Endothelial cell of umbilical vein (primary cell): ENCODE measurements around the gene CPXM2. TPM values are rescaled to one million over a fixed set of nuclear protein-coding genes. Genes with fewer than 3 reads are reported as not detected.

ENCODE experiments used
- BruUV-seq: library from RNA; stranded (reverse); fragments of 400-500 nt; replicated peaks from 2 replicates; lab custom pipeline; 2021; lab: Mats Ljungman, UMichigan
- CTCF ChIA-PET: fragments of 300-600, 350-600 bp; sonication (Branson Sonifier 250); formaldehyde crosslinking; loops from one replicate; lab custom pipeline; 2021; ENCODE audit warnings: antibody characterized with exemption, inconsistent platforms; lab: Charles Lee
- POLR2A ChIA-PET: fragments of 300-600, 350-600 bp; sonication (Branson Sonifier 250); formaldehyde crosslinking; loops from one replicate; lab custom pipeline; 2021; ENCODE audit warnings: antibody characterized with exemption, inconsistent platforms; lab: Charles Lee
- DNase-seq: peaks from one replicate; pipeline ENCODE4 v3.0.0-alpha.2; 2011; ENCODE audit warnings: low read depth, low spot score
- FAIRE-seq: peaks from 2 replicates; lab custom pipeline; 2011; peaks lifted over from hg19 to GRCh38; lab: Jason Lieb, UNC
- H2AFZ ChIP-seq: 2 replicates; pipeline ENCODE4 v1.6.0; 2012; ENCODE audit warnings: low read depth, low read length, control low read depth, inconsistent platforms
- H3K27ac ChIP-seq: 2 replicates; pipeline ENCODE4 v1.5.1; 2011; ENCODE audit warnings: low read depth, mild to moderate bottlenecking, control low read depth, low read length, moderate library complexity; ENCODE audit not compliant: insufficient read depth
- H3K27me3 ChIP-seq, 2 experiments: 2 replicates each; pipeline versions ENCODE4 v1.6.0 to v1.6.1; 2011; ENCODE audit warnings: low read length in 2 of 2, mixed read lengths in 1 of 2; ENCODE audit not compliant: control insufficient read depth in 2 of 2, insufficient read depth in 2 of 2
- H3K36me3 ChIP-seq, 2 experiments: 2 replicates in 1 of 2; 3 replicates in 1 of 2; pipeline ENCODE4 v1.5.1; 2011; ENCODE audit warnings: low read length in 2 of 2, mild to moderate bottlenecking in 1 of 2, moderate library complexity in 1 of 2; ENCODE audit not compliant: control insufficient read depth in 2 of 2, insufficient read depth in 2 of 2; ENCODE audit errors: extremely low read depth in 1 of 2
- H3K4me1 ChIP-seq: 3 replicates; pipeline ENCODE4 v1.5.1; 2011; ENCODE audit warnings: mild to moderate bottlenecking, low read length; ENCODE audit not compliant: control insufficient read depth, insufficient read depth; ENCODE audit errors: extremely low read depth
- H3K4me2 ChIP-seq: 2 replicates; pipeline ENCODE4 v1.6.1; 2011; ENCODE audit warnings: low read length, control low read depth, mixed read lengths; ENCODE audit not compliant: insufficient read depth
- H3K4me3 ChIP-seq, 3 experiments: fragments of 200-600 bp in 1 of 3; sonication (generic), shearing (Covaris generic) in 1 of 3; replicated peaks in 1 of 3; 2 replicates each; pipeline ENCODE4 v1.5.1; 2011 to 2016; ENCODE audit warnings: control low read depth in 3 of 3, low read length in 3 of 3, mild to moderate bottlenecking in 2 of 3, inconsistent platforms in 1 of 3, low read depth in 1 of 3, moderate library complexity in 1 of 3; ENCODE audit not compliant: insufficient read depth in 1 of 3
- H3K79me2 ChIP-seq: 2 replicates; pipeline ENCODE4 v1.6.0; 2012; ENCODE audit warnings: low read length, inconsistent platforms; ENCODE audit not compliant: control insufficient read depth, insufficient read depth
- H3K9ac ChIP-seq: replicated peaks from 2 replicates; pipeline ENCODE3; 2011; ENCODE audit warnings: low read length, control low read depth; ENCODE audit not compliant: insufficient read depth; ENCODE audit errors: extremely low read depth
- H3K9me1 ChIP-seq: replicated peaks from 3 replicates; pipeline ENCODE4 v1.6.0; 2011; ENCODE audit warnings: mild to moderate bottlenecking, low read length; ENCODE audit not compliant: control insufficient read depth, insufficient read depth; ENCODE audit errors: extremely low read depth
- H3K9me3 ChIP-seq: replicated peaks from 2 replicates; pipeline ENCODE4 v1.5.1; 2012; ENCODE audit warnings: low read length, inconsistent platforms; ENCODE audit not compliant: control insufficient read depth, insufficient read depth
- H4K20me1 ChIP-seq: replicated peaks from 2 replicates; pipeline ENCODE3; 2011; ENCODE audit warnings: mild to moderate bottlenecking, low read length; ENCODE audit not compliant: control insufficient read depth, insufficient read depth; ENCODE audit errors: extremely low read depth
- CTCF ChIP-seq, 2 donors: IDR thresholded peaks; 1 replicate in 1 of 2; 2 replicates in 1 of 2; pipeline ENCODE4 v1.5.1; 2011; ENCODE audit warnings: low read length in 2 of 2, mild to moderate bottlenecking in 2 of 2, moderate library complexity in 2 of 2, control low read depth in 1 of 2, inconsistent platforms in 1 of 2, low read depth in 1 of 2; ENCODE audit not compliant: insufficient read depth in 1 of 2; ENCODE audit errors: extremely low read depth in 1 of 2
- EZH2 ChIP-seq: IDR thresholded peaks from 2 replicates; pipeline ENCODE4 v1.6.1; 2012; ENCODE audit warnings: borderline replicate concordance, low read depth, mild to moderate bottlenecking, moderate library complexity, low read length, inconsistent platforms; ENCODE audit not compliant: severe bottlenecking
- FOS ChIP-seq: IDR thresholded peaks from 2 replicates; pipeline ENCODE4 v1.6.1; 2011; ENCODE audit warnings: mild to moderate bottlenecking, low read length, moderate library complexity, borderline replicate concordance; ENCODE audit not compliant: insufficient read depth
- GATA2 ChIP-seq: IDR thresholded peaks from 2 replicates; pipeline ENCODE4 v1.7.0; 2011; ENCODE audit warnings: low read depth, mild to moderate bottlenecking, moderate library complexity, mixed read lengths, low read length; ENCODE audit not compliant: insufficient read length, insufficient read depth
- JUN ChIP-seq: IDR thresholded peaks from 2 replicates; pipeline ENCODE4 v1.6.1; 2011; ENCODE audit warnings: borderline replicate concordance, low read depth; ENCODE audit not compliant: insufficient read length, insufficient read depth
- MAX ChIP-seq: IDR thresholded peaks from 2 replicates; pipeline ENCODE4 v1.6.1; 2011; ENCODE audit not compliant: insufficient read depth, insufficient read length
- POLR2AphosphoS5 ChIP-seq: IDR thresholded peaks from 2 replicates; pipeline ENCODE4 v1.6.1; 2012; ENCODE audit warnings: low read depth, mild to moderate bottlenecking, control low read depth, low read length, moderate library complexity; ENCODE audit not compliant: insufficient read depth
- dilution Hi-C: fragments of 300-500 bp; cut with MboI; formaldehyde crosslinking; loops from one replicate; pipeline ENCODE4 v1.15.0; 2019; ENCODE audit warnings: low sequenced_read_pairs; ENCODE audit not compliant: extremely low pct_ligation_motif_present
- intact Hi-C: fragments of 100-400 bp; cut with micrococcal nuclease; formaldehyde crosslinking; loops from one replicate; pipeline ENCODE4 v1.10.0; 2022
- polyA plus RNA-seq, 4 experiments: library from polyadenylated mRNA; depleted of rRNA in 3 of 4; stranded (reverse) in 3 of 4; unstranded in 1 of 4; fragments of >200 nt; gene quantifications; 2 replicates each; pipeline versions ENCODE4 v1.2.1 to v1.2.3, GENCODE V29; 2011 to 2012; ENCODE audit warnings: missing spikeins in 1 of 4
- total RNA-seq: library from RNA; stranded (reverse); gene quantifications from 2 replicates; pipeline ENCODE4 v1.2.3, GENCODE V29; 2021

The CPXM2 gene
- total and polyA plus RNA-seq, 2 donors (not counting 3 experiments of a cell fraction or from before 2014, with no cell fraction given) = 1.8 to 2.7 TPM

- H4K20me1 ChIP-seq = no peaks in the 10 kb centered on the region
- no peaks in the 10 kb centered on the region for H3K79me2 ChIP-seq
- H3K9ac ChIP-seq = no peak overlapping the region
- dilution Hi-C loops = no loop called here
- no peaks in the 10 kb centered on the region for H3K9me3 ChIP-seq
- no peak overlapping the region for H3K27ac ChIP-seq
- H3K36me3 ChIP-seq = no peaks in the 10 kb centered on the region
- ChIA-PET POLR2A (no interaction called here), CTCF (interaction anchor here (0.6 to 1.0 kb wide), 2 partner anchors 14 to 16 kb away, joined by 3 read pairs; no protein-coding TSS in a partner anchor)
- no peak overlapping the region for H2AFZ ChIP-seq
- H3K4me3 ChIP-seq = no peak overlapping the region
- intact Hi-C loops = no loop called here
- H3K4me1 ChIP-seq = no peaks in the 10 kb centered on the region
- H3K4me2 ChIP-seq = no peak overlapping the region
- DNase-seq = no peak
- H3K27me3 ChIP-seq = no peaks in the 10 kb centered on the region
- no TSS peak for BruUV-seq
- no peak for FAIRE-seq
- H3K9me1 ChIP-seq = no peaks in the 10 kb centered on the region
- TF ChIP-seq FOS (no peak), JUN (no peak), CTCF (IDR thresholded peaks at IDR 0.05; ENCODE audit: extremely low read depth in 1 of 2, insufficient read depth in 1 of 2, low read depth in 1 of 2, low read length in 2 of 2) (no peak), POLR2AphosphoS5 (no peak), GATA2 (no peak), EZH2 (no peak), MAX (no peak)
These were observed 8.7 kb downstream of the CPXM2 start for GRCh38 chr10:123882681-123883445.
